GM12878 (cell line): Measurements from ENCODE around the gene MSX1. TPM values are rescaled to one million over a fixed set of nuclear protein-coding genes. Genes with fewer than 3 reads are reported as not detected.

Experiments
- ATAC-seq: fragments of 200-7000 bp; cut with Tn5 transposase; 3 replicates; pipeline ENCODE4 v1.9.1; 2020; ENCODE audit warnings: mild to moderate bottlenecking, moderate library complexity
- BruUV-seq: library from RNA; stranded (reverse); fragments of 400-500 nt; replicated peaks from 2 replicates; lab custom pipeline; 2021; lab: Mats Ljungman, UMichigan
- CTCF ChIA-PET: fragments of 300-600 bp; sonication (Branson Sonifier 250); formaldehyde crosslinking; extraction: SDS; loops from one replicate; lab custom pipeline; 2021; ENCODE audit warnings: inconsistent platforms; lab: Yijun Ruan, JAX
- POLR2A ChIA-PET: fragments of 350-600 bp; formaldehyde crosslinking; extraction: SDS; loops from one replicate; lab custom pipeline; 2021; ENCODE audit warnings: inconsistent platforms; lab: Charles Lee
- RAD21 ChIA-PET: fragments of 300-600 bp; sonication (Branson Sonifier 250); formaldehyde crosslinking; loops from one replicate; lab custom pipeline; 2023; ENCODE audit warnings: antibody characterized with exemption; ENCODE audit not compliant: unreplicated experiment; lab: Charles Lee
- SMC1A ChIA-PET: fragments of 300-600 bp; sonication (Branson Sonifier 250); formaldehyde crosslinking; loops from one replicate; lab custom pipeline; 2023; ENCODE audit not compliant: unreplicated experiment, uncharacterized antibody; lab: Charles Lee
- DNase-seq: peaks from one replicate; pipeline ENCODE4 v3.0.0-alpha.2; 2011; ENCODE audit warnings: low read depth, low spot score
- FAIRE-seq: peaks from 3 replicates; lab custom pipeline; 2011; peaks lifted over from hg19 to GRCh38; lab: Jason Lieb, UNC
- H2AFZ ChIP-seq: 2 replicates; pipeline ENCODE4 v1.6.0; 2011; ENCODE audit warnings: low read depth, low read length, control low read depth; ENCODE audit not compliant: control insufficient read depth
- H3K27ac ChIP-seq: 2 replicates; pipeline ENCODE4 v1.5.1; 2011; ENCODE audit warnings: control low read depth; ENCODE audit not compliant: control insufficient read depth, insufficient read depth
- H3K27me3 ChIP-seq, 2 experiments: replicated peaks in 1 of 2; 2 replicates each; pipeline versions ENCODE4 v1.6.0 to v1.6.1; 2011; ENCODE audit warnings: low read length in 1 of 2; ENCODE audit not compliant: control insufficient read depth in 2 of 2, insufficient read depth in 2 of 2
- H3K36me3 ChIP-seq, 2 experiments: 2 replicates each; pipeline ENCODE4 v1.5.1; 2011; ENCODE audit warnings: low read length in 1 of 2; ENCODE audit not compliant: control insufficient read depth in 2 of 2, insufficient read depth in 2 of 2
- H3K4me1 ChIP-seq: 2 replicates; pipeline ENCODE4 v1.6.1; 2011; ENCODE audit warnings: mild to moderate bottlenecking, low read length, moderate library complexity, mixed read lengths; ENCODE audit not compliant: control insufficient read depth, insufficient read depth
- H3K4me2 ChIP-seq: 2 replicates; pipeline ENCODE4 v1.6.0; 2011; ENCODE audit warnings: control low read depth; ENCODE audit not compliant: control insufficient read depth, insufficient read depth
- H3K4me3 ChIP-seq: fragments of 200-600 bp; sonication (generic); 2 replicates; pipeline ENCODE4 v1.5.1; 2016
- H3K79me2 ChIP-seq: 2 replicates; pipeline ENCODE4 v1.6.0; 2011; ENCODE audit warnings: low read length; ENCODE audit not compliant: control insufficient read depth, insufficient read depth
- H3K9ac ChIP-seq: 2 replicates; pipeline ENCODE4 v1.8.0; 2011; ENCODE audit warnings: low read length, control low read depth, mixed read lengths; ENCODE audit not compliant: control insufficient read depth, insufficient read depth
- H3K9me3 ChIP-seq: replicated peaks from 3 replicates; pipeline ENCODE4 v1.5.1; 2011; ENCODE audit warnings: mild to moderate bottlenecking, low read length; ENCODE audit not compliant: control insufficient read depth, insufficient read depth
- H4K20me1 ChIP-seq: 2 replicates; pipeline ENCODE4 v1.6.0; 2011; ENCODE audit not compliant: control insufficient read depth, insufficient read depth
- E4F1 ChIP-seq: fragments of 450-650 bp; IDR thresholded peaks from 2 replicates; pipeline ENCODE4 v1.6.1; 2018; ENCODE audit warnings: borderline replicate concordance, mild to moderate bottlenecking; ENCODE audit not compliant: partially characterized antibody
- EP300 ChIP-seq, 2 experiments: fragments of 150-350 bp in 1 of 2; IDR thresholded peaks; 2 replicates each; pipeline ENCODE4 v1.6.1; 2011 to 2012; ENCODE audit warnings: low read depth in 2 of 2, low read length in 2 of 2, borderline replicate concordance in 1 of 2, improper control_type of control experiment in 1 of 2, inconsistent platforms in 1 of 2; ENCODE audit not compliant: control insufficient read depth in 1 of 2
- IKZF1 ChIP-seq: fragments of 450-650 bp; conservative IDR thresholded peaks from 2 replicates; pipeline ENCODE4 v1.6.1; 2017; ENCODE audit warnings: antibody characterized with exemption, mild to moderate bottlenecking
- KAT2A ChIP-seq: conservative IDR thresholded peaks from 2 replicates; pipeline ENCODE4 v1.6.1; 2011; ENCODE audit warnings: low read depth, low read length; ENCODE audit not compliant: control insufficient read depth
- MTA2 ChIP-seq: fragments of 450-650 bp; IDR thresholded peaks from 2 replicates; pipeline ENCODE4 v1.6.1; 2016; ENCODE audit warnings: low read depth, mild to moderate bottlenecking, moderate library complexity
- NFXL1 ChIP-seq: fragments of 450-650 bp; IDR thresholded peaks from 2 replicates; pipeline ENCODE4 v1.6.1; 2017; ENCODE audit warnings: antibody characterized with exemption, mild to moderate bottlenecking, borderline replicate concordance
- NR2C2 ChIP-seq: IDR thresholded peaks from 2 replicates; pipeline ENCODE4 v1.6.1; 2011; ENCODE audit warnings: borderline replicate concordance, low read depth; ENCODE audit not compliant: control insufficient read depth, insufficient read length
- PBX3 ChIP-seq: IDR thresholded peaks from 2 replicates; pipeline ENCODE4 v1.6.1; 2011; ENCODE audit warnings: mild to moderate bottlenecking, low read depth, low read length, moderate library complexity; ENCODE audit not compliant: insufficient replicate concordance
- PRDM15 ChIP-seq: fragments of 450-650 bp; formaldehyde crosslinking; IDR thresholded peaks from 2 replicates; pipeline ENCODE4 v1.4.0; 2020; ENCODE audit warnings: mild to moderate bottlenecking, moderate library complexity
- STAT1 ChIP-seq: fragments of 450-650 bp; conservative IDR thresholded peaks from 2 replicates; pipeline ENCODE4 v1.6.1; 2014; ENCODE audit warnings: antibody characterized with exemption, mild to moderate bottlenecking
- TCF3 ChIP-seq: IDR thresholded peaks from 2 replicates; pipeline ENCODE4 v1.6.1; 2012; ENCODE audit warnings: low read depth, mild to moderate bottlenecking, low read length, borderline replicate concordance; ENCODE audit not compliant: insufficient read depth
- ZNF384 ChIP-seq: IDR thresholded peaks from 2 replicates; pipeline ENCODE4 v1.6.1; 2012; ENCODE audit warnings: low read depth, mild to moderate bottlenecking, low read length, improper control_type of control experiment, borderline replicate concordance
- WGBS: methylation state at CpG from one replicate; pipeline ENCODE4 v1.1.6; 2016; ENCODE audit warnings: low lambda C conversion rate; ENCODE audit not compliant: insufficient replicate concordance, insufficient coverage; ENCODE audit errors: missing lambda C conversion rate; 5-methylcytosine and 5-hydroxymethylcytosine counted together
- in situ Hi-C: fragments of 300-500 bp; cut with MboI; formaldehyde crosslinking; loops from 9 replicates; pipeline ENCODE4 v1.14.3; 2018; ENCODE audit warnings: mixed read lengths
- intact Hi-C: fragments of 100-400 bp; cut with micrococcal nuclease; formaldehyde crosslinking; loops from one replicate; pipeline ENCODE4 v1.14.2; 2022; ENCODE audit not compliant: unreplicated experiment
- polyA plus RNA-seq, 11 experiments: library from polyadenylated mRNA; depleted of rRNA in 4 of 11; unstranded in 6 of 11; stranded (reverse) in 5 of 11; fragments of >200 nt; fragmentation: Nextera tagmentation in 4 of 11; fragmentation: Illumina TruSeq in 1 of 11; extraction: Ambion mirVana in 4 of 11; extraction: Trizol in 1 of 11; gene quantifications; 1 replicate in 1 of 11; 2 replicates in 10 of 11; pipeline versions ENCODE4 v1.2.1 to v1.2.3, GENCODE V29; 2011 to 2016; ENCODE audit warnings: inconsistent platforms in 2 of 11, missing spikeins in 2 of 11, low read depth in 1 of 11
- total RNA-seq, 4 experiments: library from RNA; depleted of rRNA in 3 of 4; stranded (reverse); fragments of >200 nt in 3 of 4; fragmentation: Illumina TruSeq in 1 of 4; extraction: Trizol in 1 of 4; gene quantifications; 2 replicates each; pipeline versions ENCODE4 v1.2.1 to v1.2.3, GENCODE V29; 2013 to 2021

The MSX1 gene
- total and polyA plus RNA-seq, 10 of the 15 experiments (the other 5 are each of a cell fraction or from before 2014, with no cell fraction given): 0.04 to 0.56 (median 0.15) TPM; not detected in 2

- no peak for TF ChIP-seq E4F1
Measured at GRCh38 chr4:4859325-4859798, at the start of gene MSX1 (continued).

- ChIA-PET RAD21 (no interaction called here), POLR2A (no interaction called here)
- 32% methylated on average over 8 of the region's 8 CpGs for WGBS
- TF ChIP-seq NFXL1 (no peak), PBX3 (no peak), EP300 (IDR thresholded peaks at IDR 0.05; ENCODE audit: borderline replicate concordance in 1 of 2, control insufficient read depth in 1 of 2, low read depth in 2 of 2, low read length in 2 of 2) (no peak), ZNF384 (no peak), PRDM15 (CRISPR knock-in tag) (no peak), KAT2A (no peak), NR2C2 (no peak), STAT1 (no peak), IKZF1 (no peak), MTA2 (no peak), TCF3 (no peak)
Measured at GRCh38 chr4:4810092-4810774, 49.2 kb upstream of the MSX1 start.

More at GRCh38 chr4:4810092-4810774, 49.2 kb upstream of the MSX1 start:
- H4K20me1 ChIP-seq: no peaks in the 10 kb centered on the region
- ChIA-PET SMC1A (no interaction called here), CTCF (no interaction called here)
- H3K27ac ChIP-seq: no peak overlapping the region
- BruUV-seq: no TSS peak
- H3K36me3 ChIP-seq: no peaks in the 10 kb centered on the region
- H3K9me3 ChIP-seq: no peaks in the 10 kb centered on the region; the same call in 2 of the 3 replicates
- no peak overlapping the region for H2AFZ ChIP-seq
- H3K4me3 ChIP-seq: no peak overlapping the region
- FAIRE-seq (no peak), ATAC-seq (no peak), DNase-seq (no peak)
- H3K4me1 ChIP-seq: no peaks in the 10 kb centered on the region
- intact Hi-C loops: no loop called here
- no peak overlapping the region for H3K4me2 ChIP-seq
- in situ Hi-C loops: no loop called here
- no peaks in the 10 kb centered on the region for H3K79me2 ChIP-seq
- H3K9ac ChIP-seq: no peak overlapping the region
- no peaks in the 10 kb centered on the region for H3K27me3 ChIP-seq
